ENCODE measurements around the gene BRIX1. TPM values are rescaled to one million over a fixed set of nuclear protein-coding genes. Genes with fewer than 3 reads are reported as not detected.

The BRIX1 gene
- total and polyA plus RNA-seq, 2 experiments from 2014 or later, result 39.7 to 45.8 TPM

DNA sequence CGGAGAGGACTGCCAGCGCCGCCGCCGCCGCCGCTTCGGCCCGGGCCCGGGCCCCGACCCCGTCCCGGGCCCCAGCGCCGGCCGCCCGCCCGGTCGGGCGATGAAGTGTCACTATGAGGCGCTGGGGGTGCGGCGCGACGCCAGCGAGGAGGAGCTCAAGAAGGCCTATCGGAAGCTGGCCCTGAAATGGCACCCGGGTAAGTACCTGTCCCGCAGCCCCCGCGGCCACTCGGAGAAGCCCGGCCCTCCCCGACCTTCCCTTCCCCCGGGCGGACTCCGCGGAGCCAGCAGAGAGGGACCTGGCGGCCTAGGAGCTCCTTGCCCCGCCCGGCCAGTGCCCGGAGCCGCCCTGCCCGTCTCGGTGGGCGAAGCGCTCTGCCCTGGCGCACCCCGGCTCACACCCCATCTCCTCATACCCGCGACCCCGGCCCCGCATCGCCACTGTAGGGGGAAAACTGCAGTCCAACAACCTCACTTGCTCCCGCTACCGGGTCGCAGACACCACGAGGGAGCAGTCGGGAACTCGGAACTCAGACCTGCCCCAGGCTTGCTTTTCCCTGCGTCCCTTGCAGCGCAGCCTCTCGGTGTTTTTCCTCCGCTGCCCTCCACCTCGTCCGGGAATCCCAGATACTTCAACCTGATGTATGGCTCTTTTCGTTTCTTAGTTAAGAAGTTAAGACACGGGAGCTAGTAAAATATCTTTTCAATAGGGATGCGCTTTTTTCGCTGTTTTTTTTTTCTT is 14.4 kb downstream of the BRIX1 start:
- in situ Hi-C loops (cut with MboI), result no loop called here

DNA sequence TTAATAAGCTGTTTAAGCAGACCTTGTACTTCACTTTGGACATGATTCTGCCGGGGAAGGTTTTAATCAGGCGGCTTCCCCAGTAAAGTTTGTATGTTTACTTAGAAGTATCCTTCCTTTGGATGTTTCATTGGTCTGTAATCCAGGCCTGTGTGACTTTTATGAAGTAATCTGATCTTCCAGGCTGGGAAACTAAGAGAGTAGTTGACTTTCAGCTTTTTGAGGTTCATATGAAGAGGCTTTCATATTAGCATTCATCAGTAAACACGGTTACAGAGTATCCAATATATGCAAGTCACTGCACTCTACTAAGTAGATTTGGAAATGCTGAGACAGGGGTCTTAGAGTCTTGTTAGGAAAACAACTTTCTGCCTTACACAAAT is 14.9 kb downstream of the BRIX1 start:
- peak; percentile 61 for DNase-seq
- Histone ChIP-seq H3K4me3 (peak overlapping the region; percentile 96), H3F3A (ENCODE audit: insufficient read depth) (peaks cover 40% of the 10 kb centered on the region), H3K9me3 (ENCODE audit: low read depth) (no peaks in the 10 kb centered on the region), H3K4me1 (ENCODE audit: insufficient read depth) (peaks cover 18% of the 10 kb centered on the region), H3K9ac (peak overlapping the region; percentile 87), H2AFZ (peak overlapping the region; percentile 79), H3K79me2 (ENCODE audit: insufficient read depth) (peaks cover 70% of the 10 kb centered on the region), H4K20me1 (ENCODE audit: insufficient read depth) (no peaks in the 10 kb centered on the region), H3K4me2 (ENCODE audit: unreplicated experiment) (peak overlapping the region; percentile 94), H3K27ac (peak overlapping the region; percentile 86), H3K9me2 (ENCODE audit: insufficient read depth) (no peaks in the 10 kb centered on the region), H3K27me3 (replicated peaks; ENCODE audit: insufficient read depth) (no peaks in the 10 kb centered on the region), H3K36me3 (ENCODE audit: low read depth) (peaks cover 18% of the 10 kb centered on the region)
- 2% methylated on average over 3 of the region's 3 CpGs for WGBS, 2 experiments (ENCODE audit: low coverage in 1 of 2, low lambda C conversion rate in 2 of 2, missing lambda C conversion rate in 2 of 2)
- in situ Hi-C loops (cut with MboI), result no loop called here
- TF ChIP-seq EZH2 (IDR thresholded peaks at IDR 0.05; ENCODE audit: insufficient read depth, poor library complexity, severe bottlenecking) (no peak), EZH2phosphoT487 (IDR thresholded peaks at IDR 0.05; ENCODE audit: insufficient read depth, low read depth) (no peak)

More for the DNA sequence above, 14.4 kb downstream of the BRIX1 start:
- Histone ChIP-seq H3K79me2 (ENCODE audit: insufficient read depth) (peaks cover 70% of the 10 kb centered on the region), H3K9ac (peak overlapping the region; percentile 87), H3K9me2 (ENCODE audit: insufficient read depth) (no peaks in the 10 kb centered on the region), H3K4me2 (ENCODE audit: unreplicated experiment) (peak overlapping the region; percentile 94), H3K27me3 (replicated peaks; ENCODE audit: insufficient read depth) (no peaks in the 10 kb centered on the region), H3K36me3 (ENCODE audit: low read depth) (peaks cover 24% of the 10 kb centered on the region), H2AFZ (peak overlapping the region; percentile 79), H4K20me1 (ENCODE audit: insufficient read depth) (no peaks in the 10 kb centered on the region), H3K9me3 (ENCODE audit: low read depth) (no peaks in the 10 kb centered on the region), H3F3A (ENCODE audit: insufficient read depth) (peaks cover 43% of the 10 kb centered on the region), H3K4me1 (ENCODE audit: insufficient read depth) (peaks cover 18% of the 10 kb centered on the region), H3K27ac (peak overlapping the region; percentile 86), H3K4me3 (peak overlapping the region; percentile 96)
- WGBS, 2 experiments (ENCODE audit: low coverage in 1 of 2, low lambda C conversion rate in 2 of 2, missing lambda C conversion rate in 2 of 2), result 1 to 2% methylated on average over 42 to 51 of the region's 70 CpGs
- no peak for TF ChIP-seq EZH2phosphoT487 (IDR thresholded peaks at IDR 0.05; ENCODE audit: insufficient read depth, low read depth)
- no peak for TF ChIP-seq EZH2 (IDR thresholded peaks at IDR 0.05; ENCODE audit: insufficient read depth, poor library complexity, severe bottlenecking)
- peak; percentile 90 for DNase-seq

DNA sequence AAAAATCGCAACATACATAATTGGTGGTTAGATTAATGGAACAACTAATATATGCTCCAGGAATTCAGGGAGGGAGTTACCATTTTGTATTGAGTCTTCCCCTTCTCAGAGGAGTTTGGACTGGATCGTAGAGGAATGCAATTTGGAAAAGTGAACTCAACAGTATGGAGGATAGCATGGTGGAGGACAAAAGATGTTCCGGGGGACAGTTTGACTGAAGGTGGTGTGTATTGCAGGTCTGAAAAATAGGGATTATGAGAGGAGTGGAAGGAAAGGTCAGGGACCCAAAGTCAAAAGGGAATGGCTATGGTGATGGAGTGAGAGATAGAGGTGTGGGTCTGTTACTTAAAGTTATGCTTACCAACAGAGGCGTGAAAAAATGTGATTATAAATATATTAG is 15.4 kb downstream of the BRIX1 start:
- peak overlapping the region; percentile 94 for H3K4me2 ChIP-seq (ENCODE audit: unreplicated experiment)
- no peaks in the 10 kb centered on the region for H3K27me3 ChIP-seq (replicated peaks; ENCODE audit: insufficient read depth)
- H3K79me2 ChIP-seq (ENCODE audit: insufficient read depth), result peaks cover 70% of the 10 kb centered on the region
- no peaks in the 10 kb centered on the region for H4K20me1 ChIP-seq (ENCODE audit: insufficient read depth)
- in situ Hi-C loops (cut with MboI), result no loop called here
- H3K9me2 ChIP-seq (ENCODE audit: insufficient read depth), result no peaks in the 10 kb centered on the region
- DNase-seq, result no peak
- peak overlapping the region; percentile 96 for H3K4me3 ChIP-seq
- H3K36me3 ChIP-seq (ENCODE audit: low read depth), result peaks cover 14% of the 10 kb centered on the region; the same call in 1 of the 2 replicates
- peak overlapping the region; percentile 87 for H3K9ac ChIP-seq
- 64 to 70% methylated on average over 4 of the region's 4 CpGs for WGBS, 2 experiments (ENCODE audit: low coverage in 1 of 2, low lambda C conversion rate in 2 of 2, missing lambda C conversion rate in 2 of 2)
- TF ChIP-seq EZH2phosphoT487 (IDR thresholded peaks at IDR 0.05; ENCODE audit: insufficient read depth, low read depth), result no peak
- no peak for TF ChIP-seq EZH2 (IDR thresholded peaks at IDR 0.05; ENCODE audit: insufficient read depth, poor library complexity, severe bottlenecking)
- peaks cover 40% of the 10 kb centered on the region for H3F3A ChIP-seq (ENCODE audit: insufficient read depth)
- peak overlapping the region; percentile 86 for H3K27ac ChIP-seq
- H3K4me1 ChIP-seq (ENCODE audit: insufficient read depth), result peaks cover 18% of the 10 kb centered on the region
- no peaks in the 10 kb centered on the region for H3K9me3 ChIP-seq (ENCODE audit: low read depth)
- peak overlapping the region; percentile 79 for H2AFZ ChIP-seq

DNA sequence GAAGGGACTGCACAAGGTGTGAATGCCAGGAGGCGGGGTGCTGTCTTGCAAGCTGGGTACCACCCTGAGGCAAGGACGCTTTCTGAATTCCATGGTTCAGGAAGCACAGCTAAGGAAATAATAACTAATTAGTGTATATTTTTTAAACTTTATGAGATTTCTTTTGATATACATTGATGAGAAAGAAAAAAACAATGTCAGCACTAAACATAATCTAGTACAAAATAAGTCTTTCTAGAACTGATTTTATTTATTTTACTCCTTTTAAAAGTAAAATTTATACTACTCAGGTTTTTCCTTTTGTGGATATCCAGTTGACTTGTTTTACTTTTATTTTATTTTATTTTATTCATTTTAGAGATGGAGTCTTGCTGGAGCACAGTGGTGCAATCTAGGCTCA is 17.4 kb downstream of the BRIX1 start:
- Histone ChIP-seq H3K27ac (no peak overlapping the region), H4K20me1 (ENCODE audit: insufficient read depth) (no peaks in the 10 kb centered on the region), H3K4me1 (ENCODE audit: insufficient read depth) (peaks cover 18% of the 10 kb centered on the region), H3K36me3 (ENCODE audit: low read depth) (peaks cover 24% of the 10 kb centered on the region), H3K27me3 (replicated peaks; ENCODE audit: insufficient read depth) (no peaks in the 10 kb centered on the region), H3K9ac (no peak overlapping the region), H3K9me3 (ENCODE audit: low read depth) (no peaks in the 10 kb centered on the region), H2AFZ (no peak overlapping the region), H3K4me2 (ENCODE audit: unreplicated experiment) (no peak overlapping the region), H3K4me3 (no peak overlapping the region), H3K79me2 (ENCODE audit: insufficient read depth) (peaks cover 78% of the 10 kb centered on the region), H3K9me2 (ENCODE audit: insufficient read depth) (no peaks in the 10 kb centered on the region), H3F3A (ENCODE audit: insufficient read depth) (peaks cover 31% of the 10 kb centered on the region)
- 93 to 95% methylated on average over 2 of the region's 2 CpGs for WGBS, 2 experiments (ENCODE audit: low coverage in 1 of 2, low lambda C conversion rate in 2 of 2, missing lambda C conversion rate in 2 of 2)
- DNase-seq, result no peak
- in situ Hi-C loops (cut with MboI), result no loop called here
- TF ChIP-seq EZH2phosphoT487 (IDR thresholded peaks at IDR 0.05; ENCODE audit: insufficient read depth, low read depth) (no peak), EZH2 (IDR thresholded peaks at IDR 0.05; ENCODE audit: insufficient read depth, poor library complexity, severe bottlenecking) (no peak)
